ENCODE measurements around the gene NLK.

GRCh38 chr17:28159924-28160323, 117.4 kb downstream of the NLK start:
- TF ChIP-seq, protein P1, sequence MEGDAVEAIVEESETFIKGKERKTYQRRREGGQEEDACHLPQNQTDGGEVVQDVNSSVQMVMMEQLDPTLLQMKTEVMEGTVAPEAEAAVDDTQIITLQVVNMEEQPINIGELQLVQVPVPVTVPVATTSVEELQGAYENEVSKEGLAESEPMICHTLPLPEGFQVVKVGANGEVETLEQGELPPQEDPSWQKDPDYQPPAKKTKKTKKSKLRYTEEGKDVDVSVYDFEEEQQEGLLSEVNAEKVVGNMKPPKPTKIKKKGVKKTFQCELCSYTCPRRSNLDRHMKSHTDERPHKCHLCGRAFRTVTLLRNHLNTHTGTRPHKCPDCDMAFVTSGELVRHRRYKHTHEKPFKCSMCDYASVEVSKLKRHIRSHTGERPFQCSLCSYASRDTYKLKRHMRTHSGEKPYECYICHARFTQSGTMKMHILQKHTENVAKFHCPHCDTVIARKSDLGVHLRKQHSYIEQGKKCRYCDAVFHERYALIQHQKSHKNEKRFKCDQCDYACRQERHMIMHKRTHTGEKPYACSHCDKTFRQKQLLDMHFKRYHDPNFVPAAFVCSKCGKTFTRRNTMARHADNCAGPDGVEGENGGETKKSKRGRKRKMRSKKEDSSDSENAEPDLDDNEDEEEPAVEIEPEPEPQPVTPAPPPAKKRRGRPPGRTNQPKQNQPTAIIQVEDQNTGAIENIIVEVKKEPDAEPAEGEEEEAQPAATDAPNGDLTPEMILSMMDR (IDR thresholded peaks at IDR 0.05) = no peak
- TF ChIP-seq POLR2A (IDR thresholded peaks at IDR 0.05) (no peak), EP300 (IDR thresholded peaks at IDR 0.05) (no peak), POLR2AphosphoS5 (IDR thresholded peaks at IDR 0.05) (no peak)

Measured in upper lobe of left lung (tissue), 4 donors.